Posterior cingulate gyrus (tissue), 11 donors: ENCODE results near the gene GREB1.

ENCODE experiments used
- DNase-seq, 10 donors: peaks; one replicate each; pipeline versions ENCODE4 v3.0.0 to v3.0.0-alpha.2; 2020 to 2021; ENCODE audit warnings: mixed read lengths in 3 of 10
- intact Hi-C: fragments of 100-400 bp; cut with DNase I; formaldehyde crosslinking; loops from one replicate; pipeline ENCODE4 v1.15.1; 2023

GREB1 gene

DNA sequence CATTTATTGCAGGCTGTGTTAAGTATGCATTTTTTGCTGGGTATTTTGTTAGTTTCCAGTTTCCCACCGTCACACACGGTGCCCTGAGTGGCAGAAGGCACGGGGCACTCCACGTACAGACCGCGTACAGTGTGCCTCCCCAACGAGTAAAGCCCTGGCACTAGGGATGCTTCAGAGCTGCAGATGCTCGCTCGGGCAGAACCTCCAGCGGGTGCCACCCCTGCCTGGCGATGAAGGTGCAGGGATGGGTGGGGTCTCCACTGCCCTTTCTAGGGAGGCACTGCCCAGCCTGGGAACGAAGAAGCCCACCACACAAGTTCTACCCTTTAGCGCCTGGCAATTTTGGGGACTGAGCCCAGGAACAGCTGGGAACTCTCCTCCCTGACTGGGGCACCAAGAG is 4.1 kb downstream of the GREB1 start:
- intact Hi-C loops, result no loop called here
- no peak for DNase-seq

DNA sequence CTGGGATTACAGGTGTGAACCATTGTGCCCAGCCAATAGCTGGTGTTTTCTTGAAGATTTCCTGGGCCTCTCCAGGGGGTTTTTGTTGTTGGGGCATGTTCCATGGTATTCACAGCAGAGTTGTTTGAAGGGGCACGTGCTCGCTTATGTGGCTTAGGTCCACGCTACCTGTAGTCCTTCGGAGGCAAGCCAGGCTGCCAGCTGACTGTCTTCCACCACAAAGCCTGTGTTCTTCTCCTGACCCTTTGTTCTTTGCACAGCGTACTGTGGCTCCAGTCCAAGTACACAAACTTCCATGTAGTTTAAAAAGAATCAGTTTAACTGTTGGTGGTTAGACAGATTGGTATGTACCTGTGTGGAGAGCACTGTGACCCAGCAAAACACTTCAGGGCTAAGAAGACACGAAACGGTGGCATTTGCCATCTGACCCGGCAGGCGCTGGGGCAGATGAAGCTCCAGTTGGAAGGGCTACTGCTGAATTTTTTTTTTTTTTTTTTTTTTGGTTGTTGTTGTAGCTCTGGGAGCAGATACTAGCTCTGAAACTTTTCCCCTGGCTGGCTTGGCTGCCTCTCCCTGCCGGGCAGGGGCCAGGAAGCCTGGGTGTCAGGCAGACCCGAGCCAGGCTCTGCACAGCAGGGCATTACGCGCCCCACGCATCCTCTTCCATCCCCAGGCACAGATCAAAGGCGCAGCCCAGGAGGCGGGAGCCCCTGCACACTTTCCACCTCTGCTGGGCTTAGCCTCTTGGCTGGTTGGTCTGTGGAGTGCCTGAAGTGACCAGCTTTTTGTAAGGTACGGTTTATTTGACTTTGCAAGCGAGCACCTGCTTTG is 5.7 kb downstream of the GREB1 start:
- DNase-seq, result no peak

DNA sequence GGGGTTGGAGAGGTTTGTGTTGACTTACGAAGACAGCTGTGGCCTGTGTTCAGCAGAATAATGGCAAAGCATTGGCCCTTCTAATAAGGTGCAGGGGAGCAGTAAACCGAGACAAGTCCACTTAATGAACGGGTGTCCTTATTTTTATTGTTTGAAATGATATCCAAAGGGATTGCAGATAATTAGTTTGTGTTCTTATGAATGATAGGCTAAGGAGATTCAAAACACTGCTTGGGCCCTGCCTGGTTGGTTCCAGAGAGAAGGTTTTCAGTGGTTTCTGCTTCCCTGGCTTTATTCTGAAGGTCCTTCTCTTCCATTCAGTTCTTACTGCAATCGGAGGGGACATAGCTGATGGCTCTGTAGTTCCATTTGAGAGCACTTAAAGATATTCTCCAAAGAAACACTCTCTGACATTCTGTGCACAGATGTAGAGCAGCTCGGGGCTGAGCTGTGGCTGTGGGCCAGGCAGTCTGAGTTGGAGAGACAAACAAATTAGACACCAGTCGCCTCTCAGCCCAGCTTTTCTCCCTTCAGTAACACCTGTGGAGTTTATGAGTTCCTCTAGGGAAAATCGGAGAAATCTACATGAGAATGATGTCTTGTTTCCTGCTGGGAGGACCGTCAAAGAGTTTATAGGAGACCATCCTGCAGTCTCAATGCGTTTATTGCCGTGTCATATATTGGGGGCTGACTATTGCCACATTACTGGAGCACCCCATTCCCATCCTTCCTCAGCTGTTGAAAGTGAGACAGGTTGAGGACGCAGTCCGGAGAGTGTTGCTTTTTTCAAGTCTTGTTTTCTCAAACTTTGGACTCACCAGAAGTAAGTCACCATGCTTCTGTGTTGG is 6.5 kb downstream of the GREB1 start:
- DNase-seq, result peak in 3 of 10 donors; percentile 35 to 86 (median 37)
- intact Hi-C loops, result no loop called here

More for the DNA sequence above, 5.7 kb downstream of the GREB1 start:
- intact Hi-C loops, result no loop called here

DNA sequence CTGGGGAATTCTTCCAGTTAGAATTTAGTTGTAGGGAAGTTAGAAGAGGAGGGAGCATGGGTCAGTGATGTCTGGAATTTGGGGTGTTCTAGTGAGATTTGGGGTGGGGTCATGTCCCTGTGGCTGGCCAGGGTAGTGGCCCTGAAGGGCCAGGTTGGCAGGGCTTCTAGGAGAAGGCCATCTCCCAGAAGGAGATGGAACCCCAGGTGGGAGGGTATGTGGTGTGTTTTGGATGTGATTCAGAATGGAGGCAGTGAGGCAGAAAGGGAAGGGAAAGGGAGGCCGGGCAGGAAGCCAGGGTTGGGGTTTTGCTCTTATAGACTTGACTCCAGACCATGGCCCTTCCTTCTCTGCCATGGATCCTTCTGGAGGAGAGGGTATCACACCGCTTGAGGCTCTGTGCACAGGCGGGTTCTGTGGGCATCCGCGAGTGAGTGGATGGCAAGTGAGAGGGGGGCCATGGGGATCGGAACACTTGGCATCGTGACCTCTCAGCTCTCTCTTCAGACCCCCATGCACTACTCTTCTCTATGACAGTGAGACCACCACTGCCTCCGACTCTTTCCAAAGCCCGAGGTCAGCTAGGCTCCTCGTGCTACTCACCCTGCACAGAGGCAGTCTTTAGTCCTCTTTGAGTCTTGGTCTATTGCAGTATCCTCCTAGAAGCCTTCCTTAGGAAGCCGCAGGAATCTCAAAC is 7.3 kb downstream of the GREB1 start:
- intact Hi-C loops, result no loop called here
- DNase-seq, result no peak

DNA sequence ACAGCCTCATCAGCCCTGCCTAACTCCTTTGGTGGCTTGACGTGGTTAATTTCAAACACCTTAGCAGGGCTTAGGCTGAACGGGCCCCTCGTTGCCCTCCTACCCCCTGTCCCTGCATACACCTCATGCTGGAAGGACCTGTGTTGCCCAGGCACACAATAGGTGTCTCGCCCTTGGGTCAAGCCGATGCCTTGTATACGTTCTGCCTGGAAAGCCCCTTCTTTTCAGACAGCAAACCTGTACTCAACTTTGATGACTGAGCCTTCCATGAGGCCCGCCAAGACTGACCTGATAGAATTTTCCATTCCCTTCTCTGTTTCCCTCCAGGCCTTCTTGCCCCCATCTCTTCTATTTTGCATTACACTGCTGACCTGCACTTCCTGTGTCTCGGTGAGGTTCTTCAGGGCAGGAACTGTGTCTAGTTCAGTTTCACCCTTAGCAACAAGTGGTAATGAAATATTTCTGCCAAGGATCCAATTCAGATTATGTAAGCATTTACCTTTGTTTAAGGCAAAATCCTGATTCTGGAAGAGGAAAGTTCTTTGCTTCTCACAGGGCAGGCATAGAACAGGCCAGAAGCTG is 7.9 kb downstream of the GREB1 start:
- intact Hi-C loops, result no loop called here
- DNase-seq, result no peak

DNA sequence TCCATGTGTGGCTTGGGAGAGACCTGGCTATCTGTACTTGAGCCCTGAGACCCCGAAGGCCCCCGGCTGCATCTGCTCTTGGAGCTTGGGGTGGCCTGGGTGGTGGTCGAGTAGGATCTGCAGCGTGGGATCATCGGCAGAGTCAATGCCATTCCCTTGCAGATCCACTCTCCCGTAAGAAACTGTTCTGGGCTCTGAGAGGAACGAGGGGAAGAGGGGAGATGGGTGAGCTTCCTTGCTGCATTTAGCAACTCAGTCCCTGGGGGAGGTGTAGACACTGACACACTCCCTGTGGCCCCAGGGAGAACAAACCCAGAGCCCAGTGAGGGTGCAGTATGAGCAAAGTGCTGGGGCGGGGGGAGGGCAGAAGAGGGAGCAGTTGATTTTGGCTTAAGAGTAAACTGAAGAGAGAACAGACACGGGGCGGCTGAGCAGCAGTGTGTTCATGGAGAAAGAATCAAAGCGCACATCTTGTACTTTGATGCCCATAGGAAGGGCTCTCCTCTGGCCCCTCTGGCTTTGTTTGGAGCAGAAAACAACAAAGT is 8.5 kb downstream of the GREB1 start:
- intact Hi-C loops, result no loop called here
- no peak for DNase-seq

DNA sequence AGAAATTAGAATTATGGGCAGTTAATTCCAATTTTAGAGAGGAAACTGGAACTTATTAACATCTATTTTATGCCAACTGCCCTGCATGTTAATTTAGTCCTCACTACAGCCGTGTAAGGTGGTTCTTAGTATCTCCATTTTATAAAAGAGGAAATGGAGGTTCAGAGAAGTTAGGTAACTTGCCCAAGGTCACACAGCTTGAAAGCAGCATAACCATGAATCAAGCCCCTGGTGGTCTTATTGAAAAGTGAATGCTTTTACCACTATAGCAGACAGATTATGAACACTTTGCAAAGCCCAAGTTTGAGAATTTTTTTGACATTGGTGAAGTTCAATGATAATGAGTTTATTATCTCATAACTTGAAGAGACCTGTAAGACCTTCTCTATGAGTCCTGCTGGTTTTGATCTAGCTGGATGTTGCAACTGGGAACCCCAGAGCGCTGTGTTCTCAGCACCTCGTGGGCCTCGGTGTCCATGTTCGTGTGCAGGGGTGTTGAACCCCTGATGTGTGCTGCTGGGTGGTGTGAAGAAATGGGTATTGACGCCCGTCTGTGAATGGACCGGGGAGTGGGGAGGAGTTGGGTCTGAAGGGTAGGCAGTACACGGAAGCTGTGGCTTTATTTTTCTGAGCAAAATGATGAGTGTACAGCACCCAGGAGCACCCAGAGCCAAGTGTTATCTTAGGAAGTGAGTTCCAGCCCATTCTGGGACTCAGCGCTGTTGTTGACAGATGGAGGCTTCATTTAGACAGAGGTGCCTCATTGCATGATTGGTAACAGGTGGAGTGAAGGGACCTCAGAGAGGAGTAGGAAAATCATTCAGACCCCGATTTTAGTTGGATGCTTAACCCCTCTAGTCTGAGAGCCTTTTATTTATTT is 9.7 kb downstream of the GREB1 start:
- DNase-seq, result no peak
- intact Hi-C loops, result no loop called here

DNA sequence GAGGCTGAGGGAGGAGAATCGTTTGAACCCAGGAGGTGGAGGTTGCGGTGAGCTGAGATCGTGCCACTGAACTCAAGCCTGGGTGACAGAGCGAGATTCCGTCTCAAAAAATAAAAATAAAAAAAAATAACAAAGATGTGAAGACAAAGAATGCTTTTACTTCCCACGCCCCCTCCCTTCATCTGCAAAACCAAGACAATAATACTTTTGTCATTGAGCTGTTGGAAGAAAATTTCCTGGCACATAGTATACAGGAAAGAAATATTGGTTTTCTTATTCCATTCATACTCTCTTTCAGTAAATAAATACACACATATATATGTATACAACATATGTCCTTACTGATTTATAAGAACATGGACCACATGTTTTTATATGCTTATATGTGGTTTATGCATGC is 12.2 kb downstream of the GREB1 start:
- DNase-seq, result peak in 1 of 10 donors; percentile 58

DNA sequence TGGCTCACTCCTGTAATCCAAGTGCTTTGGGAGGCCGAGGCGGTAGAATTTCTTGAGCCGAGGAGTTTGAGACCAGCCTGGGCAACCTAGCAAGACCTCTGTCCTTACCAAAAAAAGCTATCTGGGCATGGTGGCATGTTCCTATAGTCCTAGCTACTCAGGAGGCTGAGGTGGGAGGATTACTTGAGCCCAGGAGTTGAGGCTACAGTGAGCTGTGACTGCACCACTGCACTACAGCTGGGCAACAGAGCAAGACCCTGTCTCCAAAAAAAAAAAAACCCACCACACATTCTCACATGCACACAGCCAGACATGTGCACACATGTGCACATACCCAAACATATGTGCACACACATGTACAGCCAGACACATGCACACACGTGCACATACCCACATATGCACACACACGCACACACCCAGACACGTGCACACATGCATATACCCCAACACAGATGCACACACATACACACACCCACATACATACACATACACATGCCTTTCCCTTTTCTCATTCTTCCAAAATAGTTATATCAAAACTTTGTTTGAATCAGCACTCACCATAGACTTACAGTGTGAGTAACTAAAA is 14.2 kb downstream of the GREB1 start:
- DNase-seq, result no peak
- intact Hi-C loops, result no loop called here

More for the DNA sequence above, 12.2 kb downstream of the GREB1 start:
- intact Hi-C loops, result no loop called here

DNA sequence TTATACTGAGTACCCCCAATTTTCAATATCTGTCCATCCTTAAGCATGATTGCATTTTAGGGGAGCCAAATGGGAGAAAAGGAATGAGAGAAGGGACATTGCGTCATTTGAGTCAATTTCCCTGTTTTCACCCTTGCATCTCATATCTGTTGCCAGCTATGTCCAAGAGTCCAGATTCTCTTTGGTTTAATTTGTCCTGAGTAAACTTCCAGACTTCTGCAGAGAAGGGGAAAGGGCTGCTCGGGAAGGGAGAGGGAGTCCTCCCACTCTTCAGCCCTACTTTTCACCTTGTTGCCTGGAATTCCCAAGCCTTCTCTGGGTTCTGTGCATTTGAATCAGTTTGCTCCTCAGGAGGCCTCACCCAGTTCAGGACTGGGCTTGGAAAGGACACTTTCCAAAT is 16.5 kb downstream of the GREB1 start:
- intact Hi-C loops, result no loop called here
- DNase-seq, result no peak

DNA sequence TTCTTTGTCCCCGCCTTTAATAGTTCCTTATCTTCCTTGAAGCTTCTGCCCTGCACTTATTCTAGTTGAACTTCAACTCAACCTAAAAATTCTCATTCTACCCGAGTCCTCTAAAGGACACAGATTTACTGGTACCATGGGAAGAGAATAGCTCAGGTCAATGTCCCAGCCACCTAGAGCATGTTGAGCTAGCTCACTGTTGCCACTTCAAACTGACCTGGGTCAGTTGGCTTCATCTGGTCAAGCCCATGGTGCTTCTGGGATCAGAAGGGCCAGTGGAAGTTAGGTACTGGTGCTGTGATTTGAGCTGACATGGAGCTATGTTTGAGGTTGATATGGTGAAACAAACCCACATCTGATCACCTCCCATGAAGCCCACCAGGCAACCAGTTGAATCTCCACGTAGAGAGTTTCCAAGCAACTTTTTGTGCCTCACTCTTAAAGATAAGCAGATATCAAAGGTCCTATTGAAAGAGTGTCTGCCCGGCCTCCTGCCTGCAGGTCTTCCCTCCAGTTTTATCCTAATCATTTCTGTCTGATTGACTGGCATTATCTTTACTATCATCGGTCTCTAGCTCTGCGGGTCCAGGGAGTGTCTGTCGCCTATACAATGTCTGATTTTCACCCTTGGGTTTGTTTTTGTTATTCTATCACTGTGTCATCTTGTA is 17.2 kb downstream of the GREB1 start:
- intact Hi-C loops, result no loop called here
- no peak for DNase-seq

DNA sequence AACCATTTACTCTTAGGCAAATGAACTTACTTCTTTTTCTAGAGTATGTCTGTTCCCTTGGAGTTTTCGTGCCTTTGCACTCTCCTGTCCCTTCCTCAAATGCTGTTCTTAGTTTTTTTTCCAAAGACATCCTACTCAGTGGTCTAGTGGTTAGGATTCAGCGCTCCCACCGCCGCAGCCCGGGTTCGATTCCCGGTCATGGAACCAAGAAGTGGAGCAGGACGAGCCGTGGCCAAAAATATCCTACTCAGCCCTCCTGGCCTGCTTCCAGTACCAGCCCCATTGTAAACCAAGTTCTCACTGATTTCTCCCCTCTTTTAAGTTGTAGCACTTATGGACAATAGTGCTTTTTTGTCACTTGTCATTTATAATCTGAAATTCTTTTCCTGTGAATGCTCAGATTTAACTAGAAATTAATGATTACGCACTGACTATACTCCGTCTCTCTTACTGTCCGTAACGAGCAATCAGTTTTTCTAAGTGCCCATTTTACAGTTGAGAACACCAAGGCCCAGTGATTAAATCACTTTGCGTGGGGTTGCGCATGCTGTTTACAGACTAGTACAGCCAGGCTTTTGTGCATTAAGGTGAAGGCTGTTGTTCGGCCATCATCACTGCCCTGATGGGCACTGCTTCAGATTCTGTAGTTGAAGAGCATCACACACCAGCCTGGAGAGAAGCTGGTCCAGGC is 17.9 kb downstream of the GREB1 start:
- intact Hi-C loops, result no loop called here
- peak in 1 of 10 donors; percentile 53 for DNase-seq

DNA sequence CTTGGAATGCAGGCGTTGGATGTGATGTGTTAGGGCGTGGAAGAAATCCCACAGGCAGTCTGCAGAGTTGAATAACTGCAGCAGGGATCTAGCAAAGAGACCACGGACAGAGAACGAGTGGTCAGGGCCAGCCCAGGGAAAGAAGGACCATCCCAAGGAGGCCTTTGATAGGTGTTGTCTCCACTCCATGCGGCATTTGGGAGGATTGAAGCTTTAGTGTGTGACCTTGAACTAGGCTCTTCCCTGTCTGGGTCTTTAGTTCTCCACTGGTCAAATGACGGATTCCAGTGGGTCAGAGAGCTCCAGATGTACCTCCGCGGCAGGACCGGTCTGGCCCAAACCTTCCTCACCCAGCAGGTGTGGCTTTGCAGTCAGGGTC is 18.4 kb downstream of the GREB1 start:
- DNase-seq, result peak in 1 of 10 donors; percentile 33
- intact Hi-C loops, result no loop called here

DNA sequence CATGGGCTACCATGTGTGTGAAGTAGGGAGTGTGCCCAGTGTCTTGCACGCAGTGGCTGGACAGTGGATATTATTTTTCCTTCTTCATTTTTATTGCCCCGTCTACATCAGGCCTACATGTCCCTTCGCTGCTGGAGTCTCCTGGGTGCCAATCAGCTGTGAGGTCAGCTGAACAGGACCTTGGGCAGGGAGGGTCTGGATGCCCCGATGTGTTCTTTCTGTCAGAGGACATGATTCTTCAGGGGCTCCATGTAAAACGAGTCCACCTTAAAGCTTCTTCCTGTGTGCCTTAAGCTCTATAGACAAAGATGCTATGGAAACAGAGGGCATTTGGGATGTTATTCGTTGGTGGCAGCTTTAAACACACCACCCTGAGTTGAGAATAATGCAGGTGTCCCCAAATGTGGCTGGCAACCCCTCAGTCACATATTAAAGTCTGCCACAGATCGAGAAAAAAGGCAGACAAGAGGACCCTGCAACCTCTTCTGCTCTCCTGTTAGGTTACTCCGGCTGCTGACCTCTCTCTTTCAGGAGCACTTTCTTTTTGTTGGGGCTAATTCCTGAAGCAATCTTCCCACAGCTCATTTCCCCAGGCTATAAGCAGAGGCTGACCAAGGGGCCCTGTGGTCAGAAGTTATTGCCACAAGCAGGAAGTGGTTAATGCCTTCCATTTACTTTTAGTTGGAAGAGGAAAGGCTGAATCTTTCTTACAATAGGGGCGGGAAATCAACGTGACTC is 20.0 kb downstream of the GREB1 start:
- intact Hi-C loops, result no loop called here
- DNase-seq, result peak in 2 of 10 donors; percentile 19 to 70

DNA sequence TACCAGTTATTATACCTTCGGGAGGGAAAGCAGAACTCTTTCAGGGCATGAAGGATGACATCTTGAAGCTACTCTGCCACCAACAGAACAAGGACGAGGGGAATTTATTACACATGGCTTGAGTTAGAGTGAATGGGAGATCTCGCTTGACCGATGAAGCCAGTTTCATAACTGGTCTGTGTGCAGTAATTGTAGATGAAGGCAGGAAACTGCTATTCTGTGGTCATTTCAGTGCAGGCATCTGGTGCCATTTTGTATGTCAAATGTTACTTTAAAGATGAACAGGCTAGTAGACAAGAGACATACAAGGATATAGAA is 20.5 kb downstream of the GREB1 start:
- intact Hi-C loops, result no loop called here
- no peak for DNase-seq

DNA sequence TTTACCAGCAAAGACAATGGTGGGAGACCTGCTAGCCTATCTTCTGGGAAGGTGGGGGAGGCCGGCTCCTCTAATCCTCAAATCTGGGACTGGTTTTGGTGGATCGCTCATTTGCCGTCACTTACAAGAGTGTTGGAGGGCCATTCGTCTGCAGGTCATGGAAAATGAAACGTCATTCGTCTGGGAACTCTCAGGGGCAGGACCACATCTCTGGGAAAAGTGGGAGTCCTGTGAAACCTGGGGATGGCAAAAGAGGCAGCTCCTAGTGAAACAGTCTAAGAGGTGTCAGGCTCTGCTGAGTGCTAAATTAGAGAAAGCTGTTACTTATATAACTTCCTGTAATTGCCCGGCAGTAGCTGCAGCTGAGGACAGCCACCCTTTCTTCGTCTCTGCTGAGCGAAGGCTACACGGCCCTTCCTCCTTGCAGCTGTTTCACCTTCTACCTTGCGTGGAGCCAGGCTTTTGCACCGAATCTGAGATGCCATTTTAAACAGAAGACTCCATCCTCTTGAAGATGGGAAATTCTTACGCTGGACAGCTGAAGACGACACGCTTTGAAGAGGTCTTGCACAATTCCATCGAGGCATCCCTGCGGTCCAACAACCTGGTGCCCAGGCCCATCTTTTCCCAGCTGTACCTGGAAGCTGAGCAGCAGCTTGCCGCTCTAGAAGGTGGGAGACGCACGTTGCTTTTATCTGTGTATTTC is 22.4 kb downstream of the GREB1 start:
- intact Hi-C loops, result no loop called here
- DNase-seq, result peak in 2 of 10 donors; percentile 62 to 77
